ENCODE measurements around the gene HAUS6. TPM values are rescaled to one million over a fixed set of nuclear protein-coding genes. Genes with fewer than 3 reads are reported as not detected.

HAUS6 gene
- total and polyA plus RNA-seq, 7 donors: 2.4 to 10.9 (median 4.5) TPM

GRCh38 chr9:19074229-19074628, 28.5 kb downstream of the HAUS6 start:
- WGBS, 3 donors: 97 to 100% (median 97%) methylated on average over 2 of the region's 2 CpGs
- intact Hi-C loops (cut with DNase I): loop anchor here in 1 of 2 donors (10.0 kb wide), 1 partner anchor 281 kb away; no protein-coding TSS in a partner anchor

DNA sequence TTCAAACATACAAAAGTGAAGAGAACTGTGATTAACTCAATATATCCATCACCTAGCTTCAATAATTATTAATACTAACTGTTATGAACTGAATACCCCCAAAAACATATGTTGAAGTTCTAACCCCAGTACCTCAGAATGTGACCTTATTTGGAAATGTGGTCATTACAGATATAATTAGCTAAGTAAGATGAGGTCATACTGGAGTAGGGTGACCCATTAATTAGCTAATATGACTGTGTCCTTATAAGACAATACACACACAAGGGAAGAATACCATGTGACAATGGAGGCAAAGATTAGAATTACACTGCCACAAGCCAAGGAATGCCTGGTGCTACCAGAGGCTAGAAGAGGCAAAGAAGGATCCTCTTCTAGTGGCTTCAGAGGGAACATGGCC, 45.7 kb downstream of the HAUS6 start:
- no peaks in the 10 kb centered on the region for H3K27me3 ChIP-seq (ENCODE audit: insufficient read depth in 3 of 3, low read length in 2 of 3)
- peaks cover 9 to 62% of the 10 kb centered on the region in 2 donors for H3K36me3 ChIP-seq (ENCODE audit: insufficient read depth in 1 of 2, low read depth in 1 of 2)
- intact Hi-C loops (cut with DNase I): no loop called here
- no peak for TF ChIP-seq CTCF (IDR thresholded peaks at IDR 0.05)
- H3K27ac ChIP-seq: no peak overlapping the region
- DNase-seq: no peak
- ATAC-seq: no peak
- no peaks in the 10 kb centered on the region for H3K9me3 ChIP-seq
- peaks cover 8% of the 10 kb centered on the region for H3K4me1 ChIP-seq
- H3K4me3 ChIP-seq: no peak overlapping the region

More at GRCh38 chr9:19074229-19074628, 28.5 kb downstream of the HAUS6 start:
- Histone ChIP-seq H3K36me3 (ENCODE audit: insufficient read depth in 1 of 2, low read depth in 1 of 2) (peaks cover 6 to 93% of the 10 kb centered on the region in 2 donors), H3K27ac (no peak overlapping the region), H3K4me1 (no peaks in the 10 kb centered on the region), H3K9me3 (no peaks in the 10 kb centered on the region), H3K4me3 (no peak overlapping the region), H3K27me3 (ENCODE audit: insufficient read depth in 3 of 3, low read length in 2 of 3) (no peaks in the 10 kb centered on the region)
- DNase-seq (no peak), ATAC-seq (peak in 1 of 4 donors; percentile 15)
- no peak for TF ChIP-seq CTCF (IDR thresholded peaks at IDR 0.05)

GRCh38 chr9:19050637-19051591, 51.8 kb downstream of the HAUS6 start:
- Histone ChIP-seq H3K9me3 (no peaks in the 10 kb centered on the region), H3K27me3 (ENCODE audit: insufficient read depth in 3 of 3, low read length in 2 of 3) (no peaks in the 10 kb centered on the region), H3K4me1 (peaks cover 29% of the 10 kb centered on the region), H3K27ac (peak overlapping the region; percentile 97), H3K4me3 (peak overlapping the region; percentile 94), H3K36me3 (ENCODE audit: insufficient read depth in 1 of 2, low read depth in 1 of 2) (peaks cover 0 to 16% of the 10 kb centered on the region in 2 donors)
- no peak for TF ChIP-seq CTCF (IDR thresholded peaks at IDR 0.05)
- ATAC-seq: no peak
- intact Hi-C loops (cut with DNase I): no loop called here
- 51 to 58% (median 53%) methylated on average over 12 of the region's 12 CpGs for WGBS, 3 donors
- no peak for DNase-seq

DNA sequence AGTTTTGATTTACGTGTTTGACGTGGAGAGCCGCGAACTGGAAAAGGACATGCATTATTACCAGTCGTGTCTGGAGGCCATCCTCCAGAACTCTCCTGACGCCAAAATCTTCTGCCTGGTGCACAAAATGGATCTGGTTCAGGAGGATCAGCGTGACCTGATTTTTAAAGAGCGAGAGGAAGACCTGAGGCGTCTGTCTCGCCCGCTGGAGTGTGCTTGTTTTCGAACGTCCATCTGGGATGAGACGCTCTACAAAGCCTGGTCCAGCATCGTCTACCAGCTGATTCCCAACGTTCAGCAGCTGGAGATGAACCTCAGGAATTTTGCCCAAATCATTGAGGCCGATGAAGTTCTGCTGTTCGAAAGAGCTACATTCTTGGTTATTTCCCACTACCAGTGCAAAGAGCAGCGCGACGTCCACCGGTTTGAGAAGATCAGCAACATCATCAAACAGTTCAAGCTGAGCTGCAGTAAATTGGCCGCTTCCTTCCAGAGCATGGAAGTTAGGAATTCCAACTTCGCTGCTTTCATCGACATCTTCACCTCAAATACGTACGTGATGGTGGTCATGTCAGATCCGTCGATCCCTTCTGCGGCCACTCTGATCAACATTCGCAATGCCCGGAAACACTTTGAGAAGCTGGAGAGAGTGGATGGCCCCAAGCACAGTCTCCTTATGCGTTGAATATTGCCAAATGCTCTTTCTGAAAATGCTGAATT, 52.6 kb downstream of the HAUS6 start:
- intact Hi-C loops (cut with DNase I): loop anchor here (5.0 to 10.0 kb wide), 4 partner anchors 52 to 407 kb away; partner anchors contain the start of gene HAUS6 (in 1 of the 2)
- 4 to 5% (median 5%) methylated on average over 33 of the region's 33 CpGs for WGBS, 3 donors
- DNase-seq: no peak
- Histone ChIP-seq H3K9me3 (no peaks in the 10 kb centered on the region), H3K4me3 (peak overlapping the region; percentile 94), H3K36me3 (ENCODE audit: insufficient read depth in 1 of 2, low read depth in 1 of 2) (peaks cover 0 to 16% of the 10 kb centered on the region in 2 donors), H3K27ac (peak overlapping the region; percentile 97), H3K27me3 (ENCODE audit: insufficient read depth in 3 of 3, low read length in 2 of 3) (no peaks in the 10 kb centered on the region), H3K4me1 (peaks cover 29% of the 10 kb centered on the region)
- ATAC-seq: peak in 3 of 4 donors; percentile 4 to 15 (median 8)
- TF ChIP-seq CTCF (IDR thresholded peaks at IDR 0.05): no peak
